Measurements from ENCODE around the gene SLC24A3.

DNA sequence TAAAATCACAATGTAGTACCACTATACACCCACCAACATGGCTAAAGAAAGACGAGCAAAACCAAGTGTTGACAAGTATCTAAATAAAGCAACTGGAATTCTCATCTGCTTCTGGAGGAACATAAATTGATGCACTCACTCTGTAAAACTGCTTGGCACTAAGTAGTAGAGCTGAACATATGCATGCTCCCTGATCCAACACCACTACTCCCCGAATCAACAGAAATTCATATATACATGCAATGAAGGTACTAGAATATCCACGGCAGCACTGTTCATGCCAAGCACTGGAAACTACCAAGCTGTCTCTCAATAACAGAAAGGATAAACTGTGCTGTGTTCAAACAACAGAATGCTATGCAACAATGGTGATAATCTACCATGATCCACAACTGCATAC lies 326.1 kb downstream of the SLC24A3 start:
- TF ChIP-seq, protein P1, sequence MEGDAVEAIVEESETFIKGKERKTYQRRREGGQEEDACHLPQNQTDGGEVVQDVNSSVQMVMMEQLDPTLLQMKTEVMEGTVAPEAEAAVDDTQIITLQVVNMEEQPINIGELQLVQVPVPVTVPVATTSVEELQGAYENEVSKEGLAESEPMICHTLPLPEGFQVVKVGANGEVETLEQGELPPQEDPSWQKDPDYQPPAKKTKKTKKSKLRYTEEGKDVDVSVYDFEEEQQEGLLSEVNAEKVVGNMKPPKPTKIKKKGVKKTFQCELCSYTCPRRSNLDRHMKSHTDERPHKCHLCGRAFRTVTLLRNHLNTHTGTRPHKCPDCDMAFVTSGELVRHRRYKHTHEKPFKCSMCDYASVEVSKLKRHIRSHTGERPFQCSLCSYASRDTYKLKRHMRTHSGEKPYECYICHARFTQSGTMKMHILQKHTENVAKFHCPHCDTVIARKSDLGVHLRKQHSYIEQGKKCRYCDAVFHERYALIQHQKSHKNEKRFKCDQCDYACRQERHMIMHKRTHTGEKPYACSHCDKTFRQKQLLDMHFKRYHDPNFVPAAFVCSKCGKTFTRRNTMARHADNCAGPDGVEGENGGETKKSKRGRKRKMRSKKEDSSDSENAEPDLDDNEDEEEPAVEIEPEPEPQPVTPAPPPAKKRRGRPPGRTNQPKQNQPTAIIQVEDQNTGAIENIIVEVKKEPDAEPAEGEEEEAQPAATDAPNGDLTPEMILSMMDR (IDR thresholded peaks at IDR 0.05), result no peak
- TF ChIP-seq POLR2A (IDR thresholded peaks at IDR 0.05), result no peak
